H1 (cell line): ENCODE data around the gene FBN2. TPM values are rescaled to one million over a fixed set of nuclear protein-coding genes. Genes with fewer than 3 reads are reported as not detected.

Source experiments
- GTF2F1 ChIP-seq: IDR thresholded peaks from 2 replicates; pipeline ENCODE4 v1.6.1; 2012; ENCODE audit warnings: low read depth, low read length, improper control_type of control experiment, borderline replicate concordance
- KDM4A ChIP-seq: IDR thresholded peaks from one replicate; pipeline ENCODE4 v1.7.1; 2012; ENCODE audit warnings: low read depth, mild to moderate bottlenecking, moderate library complexity, low read length, inconsistent platforms; ENCODE audit not compliant: severe bottlenecking
- YY1 ChIP-seq: IDR thresholded peaks from 2 replicates; pipeline ENCODE4 v1.6.1; 2011; ENCODE audit warnings: low read depth, mild to moderate bottlenecking, low read length
- polyA plus RNA-seq, 7 experiments: library from polyadenylated mRNA; depleted of rRNA in 3 of 7; stranded (reverse) in 5 of 7; unstranded in 2 of 7; fragments of >200 nt in 5 of 7; fragments of 200-250 nt in 2 of 7; gene quantifications; 1 replicate in 5 of 7; 2 replicates in 1 of 7; 4 replicates in 1 of 7; pipeline versions ENCODE4 v1.2.1 to v1.2.3, GENCODE V29; 2011 to 2013; ENCODE audit warnings: missing spikeins in 2 of 7, mixed read lengths in 2 of 7
- total RNA-seq: library from RNA; stranded (reverse); fragmentation: NEBNext Ultra II Directional; extraction: Animal tissue kit (Norgen Biotek cat#: 25700); gene quantifications from 2 replicates; pipeline ENCODE4 v1.2.1, GENCODE V29; 2021

Gene FBN2
- total and polyA plus RNA-seq, 2 of the 8 experiments (the other 6 are each of a cell fraction or from before 2014, with no cell fraction given): 14.1 to 16.3 TPM

DNA sequence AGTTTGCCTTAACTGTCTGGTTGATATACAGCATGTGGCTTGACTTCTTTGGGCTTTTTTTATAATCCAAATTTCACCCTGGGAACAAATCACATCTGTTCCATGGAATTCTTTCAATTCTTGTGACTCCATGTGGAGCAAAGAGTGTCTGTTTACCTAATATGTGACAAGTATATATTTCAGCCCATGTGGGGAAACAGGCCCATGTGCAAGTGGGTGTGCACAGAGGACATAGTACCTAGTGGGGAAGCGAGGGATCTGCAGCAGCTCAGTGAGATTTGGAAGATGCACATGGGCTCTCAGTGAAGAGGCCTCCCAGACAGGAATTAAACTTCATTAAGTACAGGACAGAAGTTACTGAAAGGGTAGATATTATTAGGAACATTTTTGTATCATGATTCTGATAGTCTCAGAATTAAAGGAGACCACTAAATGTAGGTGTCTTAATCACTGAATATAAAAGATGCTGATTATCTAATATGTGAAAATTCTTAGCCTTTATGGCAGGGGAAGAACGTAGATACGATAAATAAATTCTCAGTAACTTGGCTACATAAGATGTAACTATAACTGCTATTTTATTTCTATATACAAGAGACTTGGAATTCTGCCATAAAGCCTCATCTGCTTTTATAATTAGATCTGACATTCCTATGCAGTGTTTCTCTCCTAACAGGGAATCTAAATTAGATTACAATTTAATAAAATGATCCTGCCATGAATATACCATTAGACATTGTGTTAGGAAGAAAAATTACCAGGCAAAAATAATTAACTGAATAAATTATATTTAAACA, 273.3 kb downstream of the FBN2 start (continued):
- TF ChIP-seq YY1 (no peak), KDM4A (no peak), GTF2F1 (no peak)
